ENCODE results near the gene WDR33.

DNA sequence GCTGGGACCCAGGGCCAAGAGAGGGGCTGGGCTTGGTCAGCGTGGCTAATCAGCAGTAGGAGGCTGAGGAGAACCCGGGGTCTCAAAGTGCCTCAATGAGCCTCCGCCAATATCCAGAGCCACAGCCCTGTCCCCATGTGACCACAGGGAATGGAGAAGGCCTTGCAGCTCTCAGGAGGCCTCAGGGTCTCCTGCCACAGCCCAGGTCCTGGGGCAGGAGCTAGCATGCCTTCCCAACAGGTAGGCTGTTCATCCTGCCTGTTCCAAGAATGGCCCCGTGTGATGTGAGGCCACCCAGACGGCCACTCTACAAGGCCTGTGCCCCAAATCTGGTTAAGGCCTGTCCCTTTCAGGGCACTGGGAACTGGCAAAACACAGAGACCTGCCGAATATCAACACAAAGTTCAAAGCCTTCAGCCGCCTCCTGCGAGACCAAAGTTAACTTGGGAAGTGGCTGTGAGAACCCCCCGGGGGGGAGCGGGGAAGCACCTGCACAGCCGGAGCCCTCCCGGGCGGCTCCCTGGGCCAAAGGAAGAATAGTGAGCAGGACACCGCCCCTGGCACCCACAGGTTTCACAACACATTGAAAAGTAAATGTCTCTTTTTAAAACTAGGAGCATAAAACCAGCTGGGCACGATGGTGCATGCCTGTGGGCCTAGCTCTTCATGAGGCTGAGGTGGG is 131.2 kb downstream of the WDR33 start:
- TF ChIP-seq EZH2 (IDR thresholded peaks at IDR 0.05; ENCODE audit: borderline replicate concordance, low read depth, low read length, severe bottlenecking) (no peak), MYC (IDR thresholded peaks at IDR 0.05; ENCODE audit: low read depth, low read length) (no peak), FOS (IDR thresholded peaks at IDR 0.05; ENCODE audit: borderline replicate concordance, insufficient read depth, low read length) (no peak), GATA2 (IDR thresholded peaks at IDR 0.05; ENCODE audit: insufficient read depth, insufficient read length, low read depth, low read length) (no peak), POLR2AphosphoS5 (IDR thresholded peaks at IDR 0.05; ENCODE audit: insufficient read depth, low read depth, low read length) (no peak)
- TF ChIP-seq, protein P1, sequence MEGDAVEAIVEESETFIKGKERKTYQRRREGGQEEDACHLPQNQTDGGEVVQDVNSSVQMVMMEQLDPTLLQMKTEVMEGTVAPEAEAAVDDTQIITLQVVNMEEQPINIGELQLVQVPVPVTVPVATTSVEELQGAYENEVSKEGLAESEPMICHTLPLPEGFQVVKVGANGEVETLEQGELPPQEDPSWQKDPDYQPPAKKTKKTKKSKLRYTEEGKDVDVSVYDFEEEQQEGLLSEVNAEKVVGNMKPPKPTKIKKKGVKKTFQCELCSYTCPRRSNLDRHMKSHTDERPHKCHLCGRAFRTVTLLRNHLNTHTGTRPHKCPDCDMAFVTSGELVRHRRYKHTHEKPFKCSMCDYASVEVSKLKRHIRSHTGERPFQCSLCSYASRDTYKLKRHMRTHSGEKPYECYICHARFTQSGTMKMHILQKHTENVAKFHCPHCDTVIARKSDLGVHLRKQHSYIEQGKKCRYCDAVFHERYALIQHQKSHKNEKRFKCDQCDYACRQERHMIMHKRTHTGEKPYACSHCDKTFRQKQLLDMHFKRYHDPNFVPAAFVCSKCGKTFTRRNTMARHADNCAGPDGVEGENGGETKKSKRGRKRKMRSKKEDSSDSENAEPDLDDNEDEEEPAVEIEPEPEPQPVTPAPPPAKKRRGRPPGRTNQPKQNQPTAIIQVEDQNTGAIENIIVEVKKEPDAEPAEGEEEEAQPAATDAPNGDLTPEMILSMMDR (IDR thresholded peaks at IDR 0.05; ENCODE audit: extremely low read depth in 1 of 2, insufficient read depth in 1 of 2, low read depth in 1 of 2, low read length in 2 of 2), result no peak

Data from endothelial cell of umbilical vein (primary cell).